NT2/D1 (cell line): ENCODE results near the gene GFOD2.

Source experiments
- SUZ12 ChIP-seq: IDR thresholded peaks from 2 replicates; pipeline ENCODE4 v1.6.1; 2011; ENCODE audit not compliant: insufficient read length, insufficient read depth; ENCODE audit errors: extremely low read depth
- YY1 ChIP-seq: IDR thresholded peaks from 2 replicates; pipeline ENCODE4 v1.6.1; 2011; ENCODE audit not compliant: insufficient read length, insufficient read depth
- ZNF274 ChIP-seq: IDR thresholded peaks from 2 replicates; pipeline ENCODE4 v1.6.1; 2011; ENCODE audit warnings: mild to moderate bottlenecking, low read depth, low read length

DNA sequence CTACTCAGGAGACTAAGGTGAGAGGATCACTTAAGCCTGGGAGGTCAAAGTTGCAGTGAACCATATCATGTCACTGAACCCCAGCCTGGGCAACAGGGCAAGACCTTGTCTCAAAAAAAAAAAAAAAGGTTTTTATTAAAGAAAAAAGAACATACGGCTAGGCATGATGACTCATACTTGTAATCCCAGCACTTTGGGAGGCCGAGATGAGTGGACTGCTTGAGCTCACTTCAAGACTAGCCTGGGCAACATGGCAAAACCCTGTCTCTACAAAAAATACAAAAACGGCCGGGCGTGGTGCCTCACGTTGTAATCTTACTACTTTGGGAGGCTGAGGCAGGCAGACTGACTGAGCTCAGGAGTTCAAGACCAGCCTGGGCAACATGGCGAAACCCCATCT, 48.8 kb upstream of the GFOD2 start:
- TF ChIP-seq SUZ12: no peak
- no peak for TF ChIP-seq ZNF274
- no peak for TF ChIP-seq YY1
